HG02798 (cell line): ENCODE measurements around the gene HNRNPK.

Experiments used
- ATAC-seq: cut with Tn5 transposase; IDR thresholded peaks from one replicate; pipeline ENCODE4 v1.9.1; 2021; ENCODE audit warnings: mild to moderate bottlenecking; ENCODE audit not compliant: unreplicated experiment, poor library complexity

HNRNPK gene

GRCh38 chr9:83936523-83936922, 43.5 kb downstream of the HNRNPK start:
- ATAC-seq: no peak

- no peak for ATAC-seq
Measured at GRCh38 chr9:83935276-83935935, 44.6 kb downstream of the HNRNPK start.

- no peak for ATAC-seq
Measured at GRCh38 chr9:83934569-83935275, 45.3 kb downstream of the HNRNPK start.

GRCh38 chr9:83933790-83934189, 46.2 kb downstream of the HNRNPK start:
- no peak for ATAC-seq

GRCh38 chr9:83932851-83933250, 47.2 kb downstream of the HNRNPK start:
- no peak for ATAC-seq

GRCh38 chr9:83932011-83932410, 48.0 kb downstream of the HNRNPK start:
- no peak for ATAC-seq

- ATAC-seq: no peak
Measured at GRCh38 chr9:83930881-83931280, 49.1 kb downstream of the HNRNPK start.

GRCh38 chr9:83927591-83927990, 52.4 kb downstream of the HNRNPK start:
- ATAC-seq: no peak

GRCh38 chr9:83920927-83921707, 58.9 kb downstream of the HNRNPK start, which contains the start of gene KIF27:
Gene KIF27 (minus strand): TSS chr9:83921432. CDS start chr9:83915591, 5,841 bp downstream.
- peak; percentile 97 for ATAC-seq

- peak; percentile 33 for ATAC-seq
Measured at GRCh38 chr9:83920469-83920926, 59.5 kb downstream of the HNRNPK start.

GRCh38 chr9:83919111-83919510, 60.9 kb downstream of the HNRNPK start:
- ATAC-seq: no peak
